ENCODE data around the gene MTERF4.

GRCh38 chr2:241067501-241068135 lies 34.5 kb downstream of the MTERF4 start:
- TF ChIP-seq CTCF (conservative IDR thresholded peaks at IDR 0.05; ENCODE audit: low read depth, low read length) (no peak), MXI1 (IDR thresholded peaks at IDR 0.05; ENCODE audit: borderline replicate concordance, low read depth, low read length) (no peak)

Measured in IMR-90 (cell line).